GM21737 (cell line): ENCODE results near the gene GNL3.
"Not testable (repeated sequence)": the region's sequence is repeated elsewhere in the genome, so short reads cannot be mapped to it uniquely, and the experiment has no call there.

Experiments
- ATAC-seq: cut with Tn5 transposase; IDR thresholded peaks from one replicate; pipeline ENCODE4 v1.9.1; 2021; ENCODE audit warnings: mild to moderate bottlenecking, moderate library complexity; ENCODE audit not compliant: unreplicated experiment

GNL3 gene

DNA sequence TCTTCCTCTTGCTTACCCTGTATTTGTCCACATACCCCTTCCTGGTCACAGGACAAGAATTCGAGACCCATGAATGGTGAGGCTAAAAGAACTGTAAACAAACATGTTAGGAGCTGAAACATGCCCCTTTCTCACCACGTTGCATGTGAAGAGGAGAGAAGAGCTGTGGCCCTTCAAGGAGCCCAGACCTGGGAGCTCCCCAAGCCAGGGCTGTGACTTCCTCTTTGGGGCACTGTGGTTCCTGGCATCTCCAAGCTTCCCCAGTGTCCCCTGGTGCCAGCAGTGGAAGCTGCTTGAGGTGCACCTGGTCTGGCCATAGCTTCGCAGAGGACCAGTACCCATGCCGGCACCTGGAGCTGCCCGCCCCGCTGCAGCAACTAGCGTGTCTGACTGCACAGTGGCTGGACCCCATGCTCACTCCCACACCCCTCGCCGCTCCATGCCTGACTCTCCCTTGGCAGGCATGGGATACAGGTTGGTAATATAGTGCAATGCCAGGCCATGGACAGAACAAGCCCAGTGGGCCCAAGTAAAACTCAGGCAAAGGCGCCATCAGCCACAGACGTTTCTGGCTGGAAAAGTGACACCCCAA lies 30.0 kb downstream of the GNL3 start:
- ATAC-seq, result no peak

DNA sequence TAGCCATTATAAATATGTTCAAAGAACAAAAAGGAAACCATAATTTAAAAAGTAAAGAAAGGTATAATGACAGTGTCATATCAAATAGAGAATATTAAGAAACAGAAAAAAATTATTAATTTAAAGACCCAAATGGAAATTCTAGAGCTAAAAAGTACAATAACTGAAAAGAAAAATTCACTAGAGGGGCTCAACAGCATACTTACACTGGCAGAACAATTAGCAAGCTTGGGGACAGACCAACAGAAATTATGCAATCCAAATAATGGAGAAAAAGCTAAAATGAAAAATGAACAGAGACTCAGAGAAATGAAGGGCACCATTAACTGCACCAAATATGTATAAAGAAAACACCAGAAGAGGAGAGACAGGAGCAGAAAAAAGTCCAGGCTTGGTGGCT lies 33.8 kb downstream of the GNL3 start:
- ATAC-seq, result no peak

DNA sequence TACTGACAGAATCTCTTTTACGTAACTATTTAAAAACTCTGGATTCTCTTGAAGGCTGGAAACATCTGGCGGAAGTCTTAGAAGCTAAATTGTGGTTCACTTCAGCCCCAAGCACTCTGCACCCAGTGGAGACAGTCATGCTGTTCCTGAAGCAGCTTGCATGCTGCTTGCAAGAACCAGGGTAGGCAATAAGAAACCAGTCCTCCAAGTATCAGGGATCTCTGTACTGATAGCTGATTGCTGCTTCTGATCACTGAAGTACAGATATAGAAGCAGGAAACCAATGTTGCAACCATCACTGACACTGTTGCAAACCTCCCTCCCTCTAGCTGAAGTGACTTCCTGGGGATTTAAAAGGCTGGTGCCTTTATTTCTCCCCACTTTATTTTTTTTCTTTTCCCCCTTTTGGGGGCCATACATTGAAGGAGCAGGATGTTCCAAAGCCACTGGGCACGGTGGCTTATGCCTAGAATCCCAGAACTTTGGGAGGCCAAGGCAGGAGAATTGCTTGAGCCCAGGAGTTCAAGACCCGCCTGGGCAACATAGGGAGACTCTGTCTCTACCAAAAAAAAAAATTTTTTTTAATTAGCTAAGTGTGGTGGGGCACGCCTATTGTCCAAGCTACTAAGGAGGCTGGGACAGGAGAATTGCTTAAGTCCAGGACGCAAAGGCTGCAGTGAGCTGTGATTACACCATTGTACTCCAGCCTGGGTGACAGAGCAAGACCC lies 35.3 kb downstream of the GNL3 start:
- peak; percentile 65 for ATAC-seq

DNA sequence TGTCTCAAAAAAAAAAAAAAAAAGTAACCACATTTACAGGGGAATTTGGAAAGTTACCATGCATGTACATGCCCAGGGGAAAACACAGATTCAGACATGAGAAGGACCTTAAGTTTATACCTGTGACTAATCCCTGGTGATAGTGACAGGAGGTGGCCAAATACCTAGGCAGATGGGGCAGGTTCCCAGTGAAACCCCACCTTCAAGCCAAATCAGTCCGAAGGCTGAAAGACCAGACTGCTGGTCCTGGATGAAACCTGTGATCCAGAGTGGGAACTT lies 35.8 kb downstream of the GNL3 start:
- no peak for ATAC-seq

DNA sequence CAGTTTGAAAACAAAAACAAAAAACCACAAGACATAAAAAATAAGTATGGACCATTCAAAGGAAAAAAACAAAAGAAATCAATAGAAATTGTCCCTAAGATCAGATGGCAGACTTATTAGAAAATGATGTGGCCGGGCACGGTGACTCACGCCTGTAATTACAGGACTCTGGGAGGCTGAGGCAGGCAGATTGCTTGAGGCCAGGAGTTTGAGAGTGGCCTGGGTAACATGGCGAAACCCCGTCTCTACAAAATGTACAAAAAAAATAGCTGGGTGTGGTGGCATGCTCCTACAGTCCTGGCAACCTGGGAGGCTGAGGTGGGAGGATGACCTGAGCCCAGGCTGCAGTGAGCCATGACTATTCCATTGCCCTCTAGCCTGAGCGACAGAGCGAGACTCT lies 36.7 kb downstream of the GNL3 start:
- ATAC-seq, result no peak

DNA sequence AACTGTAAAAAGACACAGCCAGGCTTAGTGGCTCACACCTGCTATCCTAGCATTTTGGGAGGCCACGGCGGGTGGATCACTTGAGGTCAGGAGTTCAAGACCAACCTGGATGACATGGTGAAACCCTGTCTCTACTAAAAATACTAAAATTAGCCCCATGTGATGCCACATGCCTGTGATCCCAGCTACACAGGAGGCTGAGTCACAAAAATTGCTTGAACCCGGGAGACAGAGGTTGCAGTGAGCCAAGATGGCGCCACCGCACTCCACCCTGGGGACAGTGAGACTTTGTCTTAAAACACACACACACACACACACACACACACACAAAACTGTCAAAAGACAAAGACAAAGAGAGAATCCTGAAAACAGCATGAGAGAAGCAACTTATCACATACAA lies 38.1 kb downstream of the GNL3 start:
- ATAC-seq, result no peak

DNA sequence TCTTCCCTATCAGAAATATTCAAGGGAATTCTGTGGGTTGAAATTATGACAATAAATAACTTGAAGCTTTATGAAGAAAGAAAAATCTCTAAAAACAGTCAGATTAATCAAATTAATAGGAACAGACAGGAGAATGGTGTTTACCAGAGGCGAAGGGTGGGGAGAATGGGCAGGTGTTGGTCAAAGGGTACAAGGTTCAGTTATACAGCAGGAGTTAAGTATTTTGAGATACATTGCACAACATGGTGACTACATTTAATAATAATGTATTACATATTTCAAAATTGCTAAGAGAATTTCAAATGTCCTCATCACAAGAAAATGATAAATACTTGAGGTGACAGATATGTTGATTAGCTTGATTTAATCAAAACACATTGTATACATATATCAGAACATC lies 38.7 kb downstream of the GNL3 start:
- no peak for ATAC-seq

DNA sequence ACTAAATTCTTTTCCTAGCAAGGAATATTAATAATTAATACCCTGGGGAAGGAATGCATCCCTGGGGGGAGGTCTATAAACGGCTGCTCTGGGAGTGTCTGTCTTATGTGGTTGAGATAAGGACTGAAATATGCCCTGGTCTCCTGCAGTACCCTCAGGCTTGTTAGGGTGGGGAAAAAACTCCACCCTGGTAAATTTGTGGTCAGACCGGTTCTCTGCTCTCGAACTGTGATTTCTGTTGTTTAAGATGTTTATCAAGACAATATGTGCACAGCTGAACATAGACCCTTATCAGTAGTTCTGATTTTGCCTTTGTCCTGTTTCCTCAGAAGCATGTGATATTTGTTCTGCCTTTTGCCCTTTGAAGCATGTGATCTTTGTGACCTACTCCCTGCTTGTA lies 42.9 kb downstream of the GNL3 start:
- ATAC-seq, result not testable (repeated sequence)

DNA sequence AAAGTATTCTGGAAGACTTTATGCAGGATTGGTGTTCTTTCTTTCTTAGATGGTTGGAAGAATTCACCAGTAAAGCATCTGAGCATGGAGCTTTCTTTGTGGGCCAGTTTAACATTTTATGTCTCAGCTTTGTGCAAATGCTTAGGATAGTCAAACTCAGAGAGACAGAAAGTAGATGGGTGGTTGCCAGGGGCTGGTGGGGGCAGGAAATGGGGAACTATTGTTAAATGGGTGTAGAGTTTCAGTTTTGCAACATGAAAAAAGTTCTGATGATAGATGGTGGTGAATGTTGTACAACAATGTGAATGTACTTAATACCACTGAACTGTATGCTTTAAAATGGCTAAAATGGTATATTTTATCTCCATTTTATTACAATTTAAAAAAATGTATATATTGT lies 44.8 kb downstream of the GNL3 start:
- ATAC-seq, result no peak

DNA sequence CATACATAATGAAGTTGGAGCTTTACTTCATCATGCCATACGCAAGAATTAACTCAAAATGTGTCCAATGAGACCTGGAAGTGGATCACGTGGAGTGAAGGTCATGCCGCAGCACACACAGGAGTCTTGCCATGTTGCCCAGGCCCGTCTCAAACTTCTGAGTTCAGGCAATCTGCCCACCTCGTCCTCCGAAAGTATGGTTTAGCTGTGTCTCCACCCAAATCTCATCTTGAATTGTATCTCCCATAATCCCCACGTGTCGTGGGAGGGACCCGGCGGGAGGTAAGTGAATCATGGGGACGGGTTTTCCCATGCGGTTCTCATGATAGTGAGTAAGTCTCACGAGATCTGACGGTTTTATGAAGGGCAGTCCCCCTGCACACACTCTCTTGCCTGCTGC lies 45.8 kb downstream of the GNL3 start:
- no peak for ATAC-seq

DNA sequence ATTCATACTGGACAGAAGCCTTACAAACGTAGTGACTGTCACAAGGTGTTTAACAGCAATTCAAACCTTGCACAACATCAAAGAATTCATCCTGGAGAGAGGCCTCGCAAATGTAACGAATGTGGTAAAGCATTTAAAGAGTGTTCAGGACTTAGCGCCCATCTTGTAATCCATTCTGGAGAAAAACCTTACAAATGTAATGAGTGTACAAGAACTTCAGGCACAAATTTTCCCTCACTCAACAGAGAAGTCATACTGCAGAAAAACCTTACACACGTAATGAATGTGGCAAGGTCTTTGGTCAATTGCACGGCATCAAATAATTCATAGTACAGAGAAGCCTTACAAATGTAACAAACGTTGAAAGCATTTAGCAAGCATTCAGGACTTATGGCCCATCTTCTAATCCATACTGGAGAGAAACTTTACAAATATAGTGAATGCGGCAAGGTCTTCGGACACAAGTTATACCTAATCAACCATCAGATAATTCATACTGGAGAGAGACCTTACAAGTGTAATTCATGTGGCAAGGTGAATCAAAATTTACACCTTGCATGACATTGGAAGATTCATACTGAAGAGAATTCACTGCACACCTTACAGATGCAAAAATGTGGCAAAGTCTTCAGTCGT lies 47.5 kb downstream of the GNL3 start:
- ATAC-seq, result no peak

DNA sequence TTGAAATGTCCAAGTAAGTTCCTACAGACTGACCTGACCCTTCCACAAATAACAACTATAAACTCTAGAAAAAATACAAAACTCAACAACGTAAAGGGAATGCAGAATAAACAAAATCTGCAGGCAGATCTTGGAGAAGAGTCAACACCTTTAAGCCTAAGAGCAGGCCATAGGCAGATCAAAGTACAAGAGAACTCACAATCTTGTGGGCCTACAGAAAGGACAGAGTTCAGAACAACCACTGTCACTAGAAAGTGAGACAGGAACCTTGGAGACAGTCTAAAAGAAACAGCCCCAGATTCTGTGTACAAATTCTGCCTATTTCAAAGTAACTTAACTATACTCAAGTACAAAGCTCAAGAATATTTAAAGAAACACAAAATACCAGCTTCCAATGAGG lies 53.9 kb downstream of the GNL3 start:
- no peak for ATAC-seq

DNA sequence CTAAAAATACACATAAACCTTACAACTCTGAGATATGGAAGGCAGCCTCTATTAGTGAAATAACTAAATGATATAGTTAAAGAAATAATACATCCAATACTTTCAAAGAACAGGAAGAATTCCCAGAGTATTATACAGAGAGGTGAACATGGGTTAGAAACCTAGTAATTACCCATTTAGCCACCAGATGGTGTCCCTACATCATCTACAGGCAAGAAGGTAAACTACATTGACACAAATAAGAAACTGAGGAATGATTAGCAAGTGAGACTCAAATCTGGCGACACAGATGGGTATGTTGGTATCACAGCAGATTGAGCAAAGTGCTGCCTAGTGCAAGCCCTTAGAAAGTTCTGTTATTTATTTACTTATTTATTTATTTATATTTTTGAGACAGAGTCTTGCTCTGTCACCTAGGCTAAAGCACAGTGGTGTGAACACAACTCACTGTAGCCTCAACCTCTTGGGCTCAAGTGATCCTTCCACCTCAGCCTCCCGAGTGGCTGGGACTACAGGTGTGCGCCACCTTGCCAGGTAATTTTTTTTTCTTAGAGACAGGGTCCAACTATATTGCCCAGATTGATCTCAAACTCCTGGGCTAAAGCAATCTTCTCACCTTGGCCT lies 56.7 kb downstream of the GNL3 start:
- no peak for ATAC-seq

DNA sequence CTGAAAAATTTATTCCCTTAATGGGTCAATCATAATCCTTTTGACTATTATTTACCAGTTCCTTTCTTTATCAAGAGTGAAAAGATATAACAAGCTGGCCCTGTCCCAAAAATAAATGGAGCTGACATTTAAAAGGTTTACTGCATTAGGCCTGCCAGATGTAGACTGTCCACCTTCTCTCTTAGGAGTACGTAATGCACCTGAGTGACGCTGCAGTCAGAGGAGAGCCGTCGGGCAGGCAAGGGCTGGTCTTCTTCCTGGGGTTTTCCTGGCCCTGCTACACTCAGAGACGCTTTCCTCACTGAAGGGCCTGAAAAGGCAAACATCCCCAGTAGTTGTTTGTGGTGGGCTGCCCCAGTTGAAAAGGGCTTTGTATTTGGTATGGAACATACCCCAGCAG lies 57.3 kb downstream of the GNL3 start:
- no peak for ATAC-seq

DNA sequence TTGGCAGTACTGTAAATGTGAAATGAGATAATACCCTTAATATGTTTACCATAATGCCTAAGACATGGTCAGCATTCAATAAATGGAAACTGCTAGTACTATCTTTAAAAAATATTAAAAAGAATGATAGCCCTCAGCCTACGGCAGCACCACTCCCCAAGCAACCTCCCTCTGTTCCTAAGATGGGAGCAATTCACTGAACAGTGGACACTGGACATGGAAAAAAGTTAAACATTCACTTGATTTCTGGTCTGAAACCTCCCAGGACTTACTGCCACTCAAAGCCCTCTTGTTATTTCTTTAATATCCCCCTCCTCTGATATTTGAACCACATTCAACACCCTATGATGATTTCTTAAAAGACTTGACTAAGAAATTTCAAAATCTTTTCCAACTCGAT lies 57.9 kb downstream of the GNL3 start:
- no peak for ATAC-seq
